Renal cortical epithelial cell (primary cell): Measurements from ENCODE around the gene DENND11. TPM values are rescaled to one million over a fixed set of nuclear protein-coding genes. Genes with fewer than 3 reads are reported as not detected.
A peak's percentile ranks its signal among the peaks of the same experiment; 100 is the strongest.

ENCODE experiments used
- DNase-seq: peaks from one replicate; pipeline ENCODE4 v3.0.0-alpha.2; 2011; ENCODE audit warnings: low read depth
- total RNA-seq: library from RNA; depleted of rRNA; stranded (reverse); fragments of >200 nt; gene quantifications from 2 replicates; pipeline ENCODE4 v1.2.3, GENCODE V29; 2014

Gene DENND11
- total RNA-seq, 1 donor from 2014 or later = 17.6 TPM

DNA sequence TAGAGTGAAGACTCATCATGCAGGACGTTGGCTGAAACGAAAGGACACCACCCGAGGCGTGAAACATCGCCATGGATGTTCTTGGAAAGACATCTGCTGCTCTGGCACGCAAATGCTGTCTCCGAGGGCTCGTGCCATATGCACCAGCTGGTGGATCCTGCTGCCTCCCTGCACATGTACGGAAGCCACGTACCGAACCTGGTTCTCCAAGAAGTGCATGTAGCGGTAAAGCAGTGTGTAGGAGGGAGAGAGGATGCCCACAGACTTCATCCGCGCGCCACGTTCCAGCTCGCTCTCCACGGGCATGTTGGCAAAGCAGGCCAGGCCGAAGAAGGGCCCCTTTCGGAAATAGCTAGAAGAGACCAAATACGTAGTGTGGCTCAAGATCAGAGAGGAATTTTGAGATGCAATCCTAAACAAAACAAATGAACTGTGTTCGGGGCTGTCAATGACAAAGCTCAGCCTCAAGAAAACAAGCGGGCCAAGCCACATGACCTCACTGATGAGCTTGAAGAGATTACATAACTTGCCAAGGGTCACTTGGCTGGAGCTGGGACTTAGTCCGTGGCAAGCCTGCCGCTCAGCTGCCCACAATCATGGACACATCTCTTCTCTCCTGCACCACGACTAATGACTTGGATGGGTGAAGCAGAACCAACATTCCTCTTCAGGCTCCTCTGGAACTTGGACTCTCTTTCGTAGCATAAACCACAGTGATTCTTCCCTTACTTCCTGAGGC is 16.5 kb downstream of the DENND11 start:
- DNase-seq = peak; percentile 76

DNA sequence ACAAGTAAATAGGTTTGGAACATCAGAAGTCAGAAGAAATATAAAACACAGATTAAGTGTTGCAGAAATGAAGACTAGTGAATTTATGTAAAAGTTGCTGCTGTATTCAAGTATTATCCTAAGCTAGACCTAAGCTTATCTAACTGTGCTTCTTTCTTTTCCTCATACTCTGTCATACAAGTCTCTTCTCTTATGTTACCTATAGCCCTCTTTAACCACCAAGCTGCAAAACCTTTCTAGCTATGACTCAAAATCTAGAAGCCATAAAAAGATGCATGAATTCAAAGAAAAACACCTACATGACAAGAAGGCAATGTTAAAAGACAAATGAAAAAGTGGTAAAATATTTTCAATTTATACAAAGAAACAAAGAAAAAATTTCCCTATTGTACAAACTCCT is 23.0 kb downstream of the DENND11 start:
- DNase-seq = no peak

DNA sequence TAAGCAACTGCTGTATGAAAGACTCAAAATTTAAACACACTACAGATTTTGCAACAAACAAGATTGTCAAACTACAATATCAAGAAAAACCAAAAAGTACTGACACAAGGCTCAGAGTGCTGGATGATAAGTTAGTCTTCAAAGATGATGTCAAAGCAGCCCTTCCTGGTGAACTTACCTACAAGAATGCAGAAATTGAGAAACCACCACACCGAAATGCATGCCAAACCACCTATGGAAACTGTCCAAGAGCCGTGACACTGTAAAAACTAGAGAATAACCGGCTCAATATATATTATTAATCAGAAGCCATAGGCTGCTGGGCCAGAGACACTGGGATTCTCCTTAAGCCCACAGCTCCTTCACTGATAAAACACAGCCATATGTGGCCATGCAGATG is 25.3 kb downstream of the DENND11 start:
- DNase-seq = no peak

DNA sequence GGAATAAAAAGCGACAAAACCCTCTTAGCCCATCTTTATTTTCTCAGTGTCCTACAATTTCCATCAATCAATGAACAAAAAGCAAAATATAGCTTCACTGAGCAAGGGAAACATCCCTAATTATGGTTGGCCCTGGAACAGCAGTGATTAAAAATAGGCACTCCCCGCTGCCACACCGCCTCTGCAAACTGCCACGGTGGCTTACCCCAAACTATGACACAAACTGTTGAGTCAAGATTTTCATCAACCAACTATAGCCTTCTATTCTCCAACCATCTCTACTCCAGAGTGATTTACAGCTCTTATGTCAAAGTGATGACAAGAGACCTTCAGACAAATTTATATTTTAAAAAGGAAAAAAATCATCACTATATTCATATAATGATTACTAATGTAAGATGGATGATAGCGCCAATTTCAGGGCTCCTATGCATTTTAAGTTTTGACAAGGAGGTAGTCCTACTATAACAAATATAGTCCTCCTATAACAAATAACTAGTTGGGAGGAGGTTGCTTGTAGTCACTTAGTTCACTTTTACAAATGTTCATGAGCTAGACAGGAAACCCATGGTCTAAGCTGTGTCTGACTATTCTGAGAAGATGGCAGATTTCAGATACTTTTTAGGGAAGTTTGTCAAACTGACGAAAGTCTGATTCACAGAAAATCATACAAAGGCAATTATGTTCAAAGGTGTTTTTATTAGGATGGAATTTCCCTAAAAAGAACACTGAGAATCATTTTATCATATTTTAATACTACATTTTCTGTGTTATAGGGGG is 26.3 kb downstream of the DENND11 start:
- DNase-seq = no peak

DNA sequence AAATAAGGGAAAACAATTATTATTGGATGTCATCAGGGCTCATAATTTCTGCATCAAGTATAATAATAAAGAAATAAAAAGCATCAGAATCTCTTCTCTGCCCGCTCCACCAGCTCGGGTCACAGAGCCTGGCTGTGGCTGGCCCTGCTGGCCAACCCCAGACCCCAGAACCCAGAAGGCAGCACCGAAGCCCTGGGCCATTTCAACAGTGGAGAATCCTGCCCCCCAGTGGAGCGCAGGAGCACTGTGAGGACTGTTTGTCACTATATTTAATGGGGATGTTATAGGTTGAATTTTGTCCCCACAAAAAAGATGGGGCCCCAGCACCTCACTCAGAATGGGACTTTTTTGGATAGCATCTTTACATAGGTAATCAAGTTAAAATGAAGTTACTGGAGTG is 27.3 kb downstream of the DENND11 start:
- no peak for DNase-seq

DNA sequence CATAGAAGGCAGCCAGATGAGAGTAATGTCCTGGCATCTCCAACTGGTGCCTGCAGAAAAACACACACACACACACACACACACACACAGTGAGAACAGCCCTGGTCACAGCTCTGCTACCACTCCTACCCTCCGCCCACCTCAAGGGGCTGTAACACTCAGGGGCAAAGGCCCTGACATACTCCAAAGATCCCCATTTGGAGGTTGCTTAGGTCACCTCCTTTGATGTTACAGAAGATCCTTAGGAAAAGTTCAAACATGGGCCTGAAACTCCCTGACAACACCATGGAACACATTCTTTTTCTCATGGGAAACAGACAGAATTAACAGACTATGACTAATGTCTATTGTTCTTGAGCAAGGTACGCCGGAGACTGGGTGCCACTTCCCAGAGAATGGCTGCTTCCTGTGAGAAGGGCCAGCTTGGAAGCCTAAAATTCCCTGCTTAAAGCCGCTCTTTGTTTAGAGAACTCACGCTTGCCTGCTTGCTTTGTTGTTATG is 27.7 kb downstream of the DENND11 start:
- DNase-seq = peak; percentile 98

DNA sequence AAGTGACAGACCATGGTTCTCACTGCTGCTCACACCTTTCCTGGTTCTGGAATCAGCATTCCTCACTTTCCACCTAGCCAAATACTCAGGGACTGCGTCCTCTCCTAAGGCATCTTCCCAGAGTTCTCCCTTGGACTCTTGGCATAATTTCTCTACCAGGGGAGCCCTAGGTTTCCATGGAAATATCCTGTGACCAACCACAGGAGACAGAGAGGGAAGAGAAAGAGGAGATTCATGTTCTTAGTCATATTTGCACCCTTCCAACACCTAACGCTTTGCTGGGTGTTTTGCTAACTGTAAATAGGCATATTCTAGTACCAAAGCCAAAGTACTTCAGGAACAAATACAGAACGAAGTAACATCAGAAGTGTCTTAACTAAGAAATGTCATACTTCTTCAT is 28.6 kb downstream of the DENND11 start:
- DNase-seq = peak; percentile 25

DNA sequence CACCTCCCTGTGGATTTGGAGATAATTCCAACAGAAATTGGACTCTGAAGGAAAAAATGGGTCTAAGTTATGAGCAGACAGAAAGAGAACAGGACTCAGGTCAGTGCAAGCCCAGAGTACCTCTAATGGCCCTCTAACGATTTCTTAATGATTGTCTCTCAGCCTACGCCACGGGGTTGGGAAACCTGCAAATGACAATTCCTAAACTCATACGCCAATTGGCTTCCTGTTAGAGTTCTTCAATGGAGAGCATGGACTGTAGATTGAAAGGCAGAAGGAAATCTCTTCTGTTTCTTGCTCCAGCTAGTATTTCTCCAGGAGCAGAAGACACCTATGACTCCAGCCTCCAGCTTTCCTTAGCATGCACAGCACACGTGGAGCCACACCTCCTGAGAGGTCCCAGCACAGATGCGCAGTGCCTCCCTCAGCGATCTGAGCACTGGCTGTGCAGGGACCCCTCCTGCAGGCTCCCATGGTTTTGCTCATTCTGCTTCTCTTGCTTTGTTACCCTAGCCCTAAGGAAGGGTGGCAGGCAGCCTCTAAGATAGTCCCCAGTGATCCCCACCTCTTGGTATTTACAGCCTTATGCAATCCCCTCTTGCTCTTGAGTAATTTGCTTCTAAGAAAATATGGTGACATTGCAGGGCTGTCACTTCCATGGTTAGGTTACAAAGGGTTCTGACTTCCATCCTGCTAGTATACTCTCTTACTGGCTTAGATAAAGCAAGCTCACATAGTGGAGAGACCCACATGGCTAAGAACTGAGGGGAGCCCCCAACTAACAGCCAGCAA is 30.1 kb downstream of the DENND11 start:
- no peak for DNase-seq

DNA sequence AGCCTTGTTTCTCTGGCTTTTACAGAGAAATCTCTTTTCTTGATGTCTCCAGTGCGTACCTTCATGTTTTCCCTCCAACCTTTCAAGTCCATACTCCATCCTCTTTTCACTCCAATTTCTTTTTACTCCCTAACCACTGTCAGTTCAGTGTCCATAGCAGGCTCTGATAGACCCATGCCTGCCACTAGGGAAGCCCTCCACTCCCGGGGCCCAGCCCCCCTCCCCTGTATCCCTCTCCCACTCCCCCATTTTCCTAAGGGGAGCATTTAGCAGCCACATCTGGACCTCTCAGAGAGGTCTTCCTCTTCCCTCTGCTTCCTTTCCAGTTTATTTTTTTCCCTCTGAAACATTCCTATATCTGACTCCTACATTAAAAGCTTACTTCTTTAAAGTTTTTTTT is 33.1 kb downstream of the DENND11 start:
- DNase-seq = no peak

DNA sequence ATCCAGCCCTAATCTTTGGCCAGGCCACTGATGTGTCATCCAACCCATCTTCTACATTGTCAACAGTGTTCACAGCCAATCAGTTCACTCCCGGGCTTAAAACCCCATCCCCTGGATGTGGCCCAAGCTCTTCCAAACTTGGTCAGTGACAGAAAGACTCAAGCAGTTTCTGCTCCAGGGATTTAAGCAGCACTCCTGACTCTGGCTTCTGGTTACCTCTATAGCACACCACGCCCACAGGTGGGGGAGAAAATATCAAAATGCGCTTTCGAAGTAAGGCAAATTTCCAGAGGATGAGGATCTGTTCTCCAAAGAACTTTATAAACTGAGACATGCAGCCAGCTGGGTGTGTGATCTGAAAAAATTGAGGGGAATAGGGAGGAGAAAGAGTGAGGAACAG is 35.9 kb downstream of the DENND11 start:
- no peak for DNase-seq

DNA sequence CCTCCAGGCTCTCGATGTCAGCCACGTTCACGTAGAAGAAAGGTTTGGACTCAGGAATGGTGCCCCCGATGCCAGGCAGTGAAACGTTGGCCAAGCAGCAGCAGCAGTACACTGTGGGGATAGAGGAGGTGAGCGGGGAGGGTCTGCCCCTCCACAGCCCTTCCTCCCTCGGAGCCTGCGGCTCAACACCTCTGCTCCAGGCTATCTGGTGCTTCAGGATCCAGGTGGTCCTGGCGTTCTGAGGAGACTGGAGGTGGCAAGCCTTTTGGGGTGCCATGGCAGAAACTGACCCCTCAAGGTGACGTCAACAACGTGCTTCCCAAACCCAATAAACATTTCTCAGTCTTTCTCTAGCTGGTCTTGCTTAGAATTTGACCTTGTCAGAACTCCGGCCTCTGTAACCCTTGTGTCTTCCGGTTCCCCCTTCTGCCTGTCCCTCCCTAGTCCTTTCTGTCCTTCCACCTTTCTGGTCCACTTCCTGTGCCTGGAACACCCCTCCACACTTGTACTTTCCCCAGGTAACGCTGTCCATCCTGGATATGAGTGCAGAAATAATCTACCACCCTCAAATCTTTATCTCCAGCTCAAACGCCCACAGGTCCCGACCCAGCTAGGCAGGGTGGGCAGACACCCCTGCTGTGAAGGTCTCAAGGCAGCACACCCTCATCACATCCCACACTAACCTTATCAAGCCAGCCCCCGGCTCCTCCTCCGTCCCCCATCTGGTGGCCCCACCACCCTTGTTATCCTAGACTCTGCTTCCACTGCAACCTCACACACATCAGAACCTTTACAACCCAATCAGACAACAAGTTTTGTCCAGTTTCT is 36.5 kb downstream of the DENND11 start:
- no peak for DNase-seq

DNA sequence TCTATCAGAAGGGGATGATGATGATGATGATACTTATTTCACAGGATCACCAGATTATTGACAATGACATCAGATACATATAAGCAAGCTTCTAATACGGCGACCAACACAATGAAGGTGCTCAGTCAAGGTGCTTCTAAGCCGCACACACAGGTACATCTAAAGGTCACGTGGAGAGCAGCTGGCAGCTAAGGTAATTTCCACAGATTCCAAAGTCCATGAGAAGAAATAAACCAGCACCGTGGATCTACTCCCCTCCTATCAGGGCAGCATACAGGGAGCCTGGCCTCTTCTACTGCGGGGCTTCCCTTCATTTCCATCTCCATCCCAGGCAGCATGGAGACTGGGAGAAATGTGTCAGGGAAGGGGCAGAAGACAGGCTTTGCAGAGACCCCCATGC is 37.5 kb downstream of the DENND11 start:
- no peak for DNase-seq

DNA sequence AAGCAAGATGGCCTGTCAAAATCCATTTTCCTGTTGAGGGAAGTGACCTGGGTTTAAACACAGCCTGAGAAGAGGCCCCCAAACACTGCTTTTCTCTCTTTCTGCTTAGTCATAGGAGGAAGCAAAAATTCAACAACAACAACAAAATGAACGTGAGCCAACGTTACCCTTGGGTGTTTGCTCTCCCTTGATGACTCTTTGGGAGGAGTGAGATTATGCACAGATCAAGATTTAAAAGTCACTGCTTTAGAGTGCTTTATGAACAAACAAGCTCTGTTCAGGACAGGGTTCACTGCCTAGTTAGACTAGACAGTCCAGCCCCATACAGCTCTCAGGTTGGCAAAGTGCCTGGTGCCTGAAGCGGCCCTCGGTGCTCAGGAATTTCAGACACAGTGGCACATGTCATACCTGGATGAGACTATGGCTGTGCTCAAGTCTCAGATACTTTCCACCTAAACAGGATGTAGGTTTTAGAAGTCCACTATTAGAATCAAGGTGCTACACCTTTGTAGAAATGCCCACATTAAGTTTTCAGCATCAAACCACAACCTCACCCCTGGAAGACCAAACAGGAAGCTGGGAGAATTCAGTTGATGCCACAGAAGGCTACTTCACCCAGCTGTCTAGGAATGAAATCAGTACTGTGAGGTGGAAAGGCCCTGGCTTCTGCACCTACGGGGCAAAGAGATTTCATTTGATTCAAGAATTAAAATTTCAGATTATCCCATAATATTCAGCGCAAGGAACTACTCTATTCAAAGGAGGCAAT is 38.7 kb downstream of the DENND11 start:
- DNase-seq = peak; percentile 87

DNA sequence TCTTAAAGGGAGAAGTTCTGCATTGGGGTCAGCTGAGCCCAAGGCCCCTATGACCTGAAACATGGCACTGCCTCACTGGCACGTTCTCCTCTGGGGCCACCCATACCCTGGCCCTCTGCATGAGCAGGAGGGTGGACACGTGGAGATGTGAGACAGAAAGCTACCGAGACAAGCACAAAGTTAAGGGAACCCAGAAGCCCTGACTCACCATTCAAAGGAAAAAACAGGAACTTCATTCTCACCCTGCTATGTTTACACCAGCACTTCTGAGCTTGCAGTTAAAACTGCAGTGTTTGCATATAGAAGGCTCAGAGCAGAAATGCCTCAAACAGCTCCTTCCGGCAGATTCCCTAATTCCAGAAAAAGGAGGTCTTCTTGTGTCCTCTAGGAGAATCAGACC is 41.7 kb downstream of the DENND11 start:
- no peak for DNase-seq

DNA sequence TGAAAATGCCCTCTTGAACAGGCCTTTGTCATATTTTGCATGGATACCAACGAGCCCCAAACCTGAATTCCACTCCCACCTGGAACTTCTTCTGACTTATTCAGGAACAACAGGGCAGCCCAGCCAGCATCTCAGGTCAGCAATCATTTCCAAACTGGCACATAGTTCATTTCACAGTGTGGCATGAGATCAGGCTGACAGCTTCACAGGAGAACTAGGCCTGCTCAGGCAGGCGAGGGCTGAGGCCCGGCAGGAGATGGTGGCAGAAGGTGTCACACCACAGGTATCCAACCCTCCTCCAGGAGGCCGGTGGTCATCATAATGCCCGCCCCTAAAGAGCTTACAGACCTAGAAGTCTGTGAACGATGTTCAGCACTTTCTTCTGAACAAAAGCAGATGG is 42.5 kb downstream of the DENND11 start:
- no peak for DNase-seq

DNA sequence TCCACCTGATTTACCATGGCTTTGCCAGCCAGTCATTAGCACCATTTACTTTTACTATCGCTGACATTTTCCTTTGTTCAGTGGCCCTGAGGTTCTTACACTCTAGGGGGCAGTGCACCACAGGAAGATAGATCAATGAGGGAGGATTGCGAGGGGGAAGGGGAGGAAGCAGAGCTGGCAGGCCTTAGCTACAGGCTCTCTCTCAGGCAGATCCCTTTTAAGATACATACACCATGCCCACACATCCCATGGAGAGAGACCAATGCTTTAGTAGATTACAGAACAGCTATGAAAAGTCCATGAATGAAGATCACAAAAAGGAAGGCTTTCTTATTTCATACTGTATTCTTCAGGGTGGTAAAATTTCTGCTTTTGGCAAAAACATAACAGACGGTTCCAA is 47.4 kb downstream of the DENND11 start:
- DNase-seq = peak; percentile 79

DNA sequence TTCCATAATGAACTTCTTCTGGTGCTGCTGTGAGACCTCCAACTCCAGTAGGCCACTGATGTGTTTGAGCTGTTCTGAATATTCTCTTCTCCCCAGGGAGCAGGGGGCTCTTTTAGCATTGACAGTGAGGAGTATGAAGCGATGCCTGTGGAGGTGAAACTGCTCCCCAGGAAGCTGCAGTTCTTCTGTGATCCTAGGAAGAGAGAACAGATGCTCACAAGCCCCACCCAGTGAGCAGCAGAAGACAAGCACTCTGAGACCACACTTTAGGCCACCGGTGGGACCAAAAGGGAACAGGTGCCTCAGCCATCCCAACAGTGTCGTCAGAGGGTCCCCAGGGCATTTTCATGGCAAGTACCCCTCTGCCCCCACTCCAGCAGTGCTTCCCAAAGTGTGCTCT is 49.3 kb downstream of the DENND11 start:
- DNase-seq = no peak
